ENCODE measurements around the gene PDZD4. TPM values are rescaled to one million over a fixed set of nuclear protein-coding genes. Genes with fewer than 3 reads are reported as not detected.

PDZD4 gene
- total RNA-seq, 4 donors from 2014 or later: 2.0 to 6.6 (median 4.2) TPM

DNA sequence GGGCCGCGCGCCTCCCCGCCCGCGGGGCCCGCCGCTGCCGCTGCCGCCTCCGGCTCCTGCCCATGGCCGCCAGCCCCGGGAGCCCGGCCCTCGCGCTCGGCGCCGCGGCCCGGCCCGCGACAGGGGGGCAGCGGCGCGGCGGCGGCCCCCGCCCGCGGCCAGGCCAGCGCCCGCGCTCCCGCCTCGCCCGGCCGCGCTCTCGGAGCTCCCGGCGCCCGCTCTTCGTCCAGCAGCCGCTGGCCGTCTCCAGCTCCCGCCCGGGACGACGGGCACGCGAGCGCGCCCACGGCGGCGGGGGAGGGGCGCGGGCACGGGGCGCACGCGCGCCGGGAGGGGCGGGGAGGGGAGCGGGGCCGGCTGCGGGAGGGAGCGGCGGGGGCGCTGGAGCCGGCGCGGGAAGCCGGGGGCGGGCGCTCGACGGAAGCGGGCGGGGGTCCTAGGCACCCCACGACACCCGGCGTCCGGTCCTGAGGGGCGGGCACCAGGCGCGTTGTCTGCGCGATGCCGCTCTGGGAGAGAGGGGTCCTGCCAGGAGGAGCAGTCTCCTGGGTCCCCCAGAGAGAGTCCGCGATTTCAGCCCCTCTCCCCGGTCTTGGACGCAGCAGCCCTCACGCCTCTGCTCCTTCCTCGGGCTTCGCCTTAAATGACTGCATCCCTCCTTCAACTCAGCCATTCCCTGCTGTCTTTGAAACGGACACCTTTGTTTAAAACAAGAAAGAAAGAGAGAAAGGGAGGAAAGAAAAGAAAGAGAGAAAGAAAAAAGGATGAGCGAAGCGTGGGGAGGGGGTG is 490 bp upstream of the PDZD4 start:
- intact Hi-C loops (cut with DNase I; ENCODE audit: low total_unique reads): no loop called here
- TF ChIP-seq EP300 (IDR thresholded peaks at IDR 0.05; ENCODE audit: low read depth): no peak
- TF ChIP-seq, protein P1, sequence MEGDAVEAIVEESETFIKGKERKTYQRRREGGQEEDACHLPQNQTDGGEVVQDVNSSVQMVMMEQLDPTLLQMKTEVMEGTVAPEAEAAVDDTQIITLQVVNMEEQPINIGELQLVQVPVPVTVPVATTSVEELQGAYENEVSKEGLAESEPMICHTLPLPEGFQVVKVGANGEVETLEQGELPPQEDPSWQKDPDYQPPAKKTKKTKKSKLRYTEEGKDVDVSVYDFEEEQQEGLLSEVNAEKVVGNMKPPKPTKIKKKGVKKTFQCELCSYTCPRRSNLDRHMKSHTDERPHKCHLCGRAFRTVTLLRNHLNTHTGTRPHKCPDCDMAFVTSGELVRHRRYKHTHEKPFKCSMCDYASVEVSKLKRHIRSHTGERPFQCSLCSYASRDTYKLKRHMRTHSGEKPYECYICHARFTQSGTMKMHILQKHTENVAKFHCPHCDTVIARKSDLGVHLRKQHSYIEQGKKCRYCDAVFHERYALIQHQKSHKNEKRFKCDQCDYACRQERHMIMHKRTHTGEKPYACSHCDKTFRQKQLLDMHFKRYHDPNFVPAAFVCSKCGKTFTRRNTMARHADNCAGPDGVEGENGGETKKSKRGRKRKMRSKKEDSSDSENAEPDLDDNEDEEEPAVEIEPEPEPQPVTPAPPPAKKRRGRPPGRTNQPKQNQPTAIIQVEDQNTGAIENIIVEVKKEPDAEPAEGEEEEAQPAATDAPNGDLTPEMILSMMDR (IDR thresholded peaks at IDR 0.05): no peak
- no peak for TF ChIP-seq POLR2AphosphoS5 (IDR thresholded peaks at IDR 0.05)
- TF ChIP-seq POLR2A (IDR thresholded peaks at IDR 0.05): no peak
- Histone ChIP-seq H3K27me3 (peaks cover 39% of the 10 kb centered on the region), H3K4me3 (peak overlapping the region in 1 of 4 donors; percentile 31), H3K27ac (no peak overlapping the region), H3K4me1 (peaks cover 0 to 8% (median 6%) of the 10 kb centered on the region in 4 donors), H3K36me3 (no peaks in the 10 kb centered on the region), H3K9me3 (no peaks in the 10 kb centered on the region)
- DNase-seq: no peak
- in situ Hi-C loops (cut with MboI; ENCODE audit: low pct_ligation_motif_present in 1 of 4, low pct_unique_long_range_greater_than_20kb in 1 of 4, low sequenced_read_pairs in 3 of 4): no loop called here
- WGBS, 2 donors (ENCODE audit: low coverage in 1 of 2): 63% methylated on average over 53 of the region's 102 CpGs; no CpG with 5 or more reads in 1 of the 2 donors

DNA sequence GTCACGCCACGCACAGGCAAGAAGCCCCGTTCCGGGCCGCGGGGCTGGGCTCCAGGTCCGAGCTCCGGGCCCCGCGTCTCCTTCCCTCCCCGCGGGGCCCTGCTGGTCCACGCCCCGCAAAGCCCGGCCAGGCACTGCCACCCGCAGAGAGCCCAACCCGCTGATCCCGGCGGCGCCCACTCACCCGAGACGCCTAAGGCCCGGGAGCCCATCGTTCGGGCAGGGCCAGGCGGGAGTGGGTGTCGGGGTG is 870 bp downstream of the PDZD4 start:
- Histone ChIP-seq H3K9me3 (no peaks in the 10 kb centered on the region), H3K27me3 (peaks cover 39% of the 10 kb centered on the region), H3K4me3 (peak overlapping the region; percentile 14 to 51 (median 28)), H3K4me1 (peaks cover 0 to 8% (median 6%) of the 10 kb centered on the region in 4 donors), H3K27ac (peak overlapping the region in 2 of 4 donors; percentile 54 to 72), H3K36me3 (no peaks in the 10 kb centered on the region)
- no peak for TF ChIP-seq EP300 (IDR thresholded peaks at IDR 0.05; ENCODE audit: low read depth)
- TF ChIP-seq, protein P1 (IDR thresholded peaks at IDR 0.05): no peak
- no peak for TF ChIP-seq POLR2A (IDR thresholded peaks at IDR 0.05)
- TF ChIP-seq POLR2AphosphoS5 (IDR thresholded peaks at IDR 0.05): no peak
- no CpG with 5 or more reads among the region's 27 CpGs for WGBS, 2 donors (ENCODE audit: low coverage in 1 of 2)
- in situ Hi-C loops (cut with MboI; ENCODE audit: low pct_ligation_motif_present in 1 of 4, low pct_unique_long_range_greater_than_20kb in 1 of 4, low sequenced_read_pairs in 3 of 4): no loop called here
- intact Hi-C loops (cut with DNase I; ENCODE audit: low total_unique reads): no loop called here
- no peak for DNase-seq

DNA sequence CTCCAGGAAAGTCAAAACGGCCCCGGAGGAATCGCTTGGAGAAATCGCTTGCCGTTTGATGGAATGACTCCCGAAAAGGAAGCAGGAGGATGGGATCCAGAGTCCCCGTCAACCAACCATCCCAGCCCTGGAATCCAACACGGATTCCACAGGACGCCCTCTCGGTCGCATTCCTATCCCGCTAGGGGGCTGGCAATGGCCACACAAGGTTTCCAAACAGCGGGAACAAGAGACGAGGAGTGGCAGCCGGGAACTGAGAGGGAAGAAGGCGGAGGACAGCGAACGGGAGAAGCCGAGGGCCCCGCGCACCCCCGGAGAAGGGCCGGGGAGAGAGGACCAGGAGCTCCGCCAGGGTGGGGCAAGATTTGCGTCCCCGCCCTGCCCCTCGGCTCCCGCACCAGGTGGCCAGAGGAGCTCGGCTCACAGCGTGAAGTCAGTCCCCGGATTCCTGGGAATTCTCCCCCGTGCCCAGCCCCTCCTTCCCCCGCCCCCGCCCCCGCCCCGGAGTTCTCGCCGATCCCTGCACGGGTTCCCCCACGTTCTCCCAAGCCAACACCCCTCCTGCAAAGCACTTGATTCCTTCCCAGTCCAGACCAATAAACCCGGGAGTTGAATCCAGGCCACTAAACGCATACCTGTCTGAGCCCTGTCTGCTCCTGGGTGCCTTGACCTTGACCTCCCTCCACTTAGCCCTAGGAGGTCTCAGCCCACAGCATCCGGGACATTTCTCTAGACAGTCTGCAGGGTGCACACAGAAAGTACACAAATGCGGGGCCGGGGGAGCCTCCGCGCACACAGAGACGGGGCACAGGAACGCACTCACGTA is 1.4 kb downstream of the PDZD4 start:
- TF ChIP-seq POLR2A (IDR thresholded peaks at IDR 0.05): no peak
- TF ChIP-seq, protein P1 (IDR thresholded peaks at IDR 0.05): no peak
- Histone ChIP-seq H3K4me1 (peaks cover 0 to 8% (median 6%) of the 10 kb centered on the region in 4 donors), H3K36me3 (no peaks in the 10 kb centered on the region), H3K27ac (peak overlapping the region; percentile 23 to 72 (median 53)), H3K27me3 (peaks cover 39% of the 10 kb centered on the region), H3K9me3 (no peaks in the 10 kb centered on the region), H3K4me3 (peak overlapping the region; percentile 14 to 51 (median 28))
- WGBS, 2 donors (ENCODE audit: low coverage in 1 of 2): 42% methylated on average over 39 of the region's 50 CpGs; no CpG with 5 or more reads in 1 of the 2 donors
- intact Hi-C loops (cut with DNase I; ENCODE audit: low total_unique reads): no loop called here
- in situ Hi-C loops (cut with MboI; ENCODE audit: low pct_ligation_motif_present in 1 of 4, low pct_unique_long_range_greater_than_20kb in 1 of 4, low sequenced_read_pairs in 3 of 4): no loop called here
- DNase-seq: no peak

DNA sequence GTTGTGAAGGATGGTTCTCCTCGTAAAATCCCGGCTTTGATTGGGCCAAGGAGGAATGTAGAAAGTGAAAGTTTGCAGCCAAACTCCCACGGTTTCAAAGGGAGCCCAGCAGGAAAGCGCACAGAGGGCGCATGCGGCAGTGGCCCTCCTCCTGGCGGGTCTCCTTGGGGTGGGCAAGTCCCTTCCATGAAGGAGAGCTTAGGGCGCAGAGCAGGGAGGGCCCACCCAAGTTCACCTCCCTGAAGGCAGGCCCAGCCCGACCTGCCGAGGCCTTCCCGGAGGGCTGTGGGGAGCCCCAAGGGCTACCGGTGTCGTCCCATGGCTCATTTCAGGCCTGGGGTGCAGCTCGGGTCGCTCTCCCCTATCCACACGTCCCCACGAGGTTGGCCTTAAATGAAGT is 2.0 kb downstream of the PDZD4 start:
- Histone ChIP-seq H3K36me3 (no peaks in the 10 kb centered on the region), H3K4me3 (peak overlapping the region in 2 of 4 donors; percentile 31 to 51), H3K27me3 (peaks cover 39% of the 10 kb centered on the region), H3K27ac (peak overlapping the region; percentile 23 to 72 (median 53)), H3K9me3 (no peaks in the 10 kb centered on the region), H3K4me1 (peaks cover 0 to 8% (median 6%) of the 10 kb centered on the region in 4 donors)
- in situ Hi-C loops (cut with MboI; ENCODE audit: low pct_ligation_motif_present in 1 of 4, low pct_unique_long_range_greater_than_20kb in 1 of 4, low sequenced_read_pairs in 3 of 4): no loop called here
- 44% methylated on average over 15 of the region's 17 CpGs; no CpG with 5 or more reads in 1 of the 2 donors for WGBS, 2 donors (ENCODE audit: low coverage in 1 of 2)
- DNase-seq: no peak
- no peak for TF ChIP-seq EP300 (IDR thresholded peaks at IDR 0.05; ENCODE audit: low read depth)
- no peak for TF ChIP-seq POLR2AphosphoS5 (IDR thresholded peaks at IDR 0.05)
- no peak for TF ChIP-seq POLR2A (IDR thresholded peaks at IDR 0.05)
- TF ChIP-seq, protein P1 (IDR thresholded peaks at IDR 0.05): no peak
- intact Hi-C loops (cut with DNase I; ENCODE audit: low total_unique reads): no loop called here

All from transverse colon (tissue), 4 donors.